ENCODE results near the gene PARP16.
A peak's percentile ranks its signal among the peaks of the same experiment; 100 is the strongest.
"Not testable (repeated sequence)": the region's sequence is repeated elsewhere in the genome, so short reads cannot be mapped to it uniquely, and the experiment has no call there.

The PARP16 gene

DNA sequence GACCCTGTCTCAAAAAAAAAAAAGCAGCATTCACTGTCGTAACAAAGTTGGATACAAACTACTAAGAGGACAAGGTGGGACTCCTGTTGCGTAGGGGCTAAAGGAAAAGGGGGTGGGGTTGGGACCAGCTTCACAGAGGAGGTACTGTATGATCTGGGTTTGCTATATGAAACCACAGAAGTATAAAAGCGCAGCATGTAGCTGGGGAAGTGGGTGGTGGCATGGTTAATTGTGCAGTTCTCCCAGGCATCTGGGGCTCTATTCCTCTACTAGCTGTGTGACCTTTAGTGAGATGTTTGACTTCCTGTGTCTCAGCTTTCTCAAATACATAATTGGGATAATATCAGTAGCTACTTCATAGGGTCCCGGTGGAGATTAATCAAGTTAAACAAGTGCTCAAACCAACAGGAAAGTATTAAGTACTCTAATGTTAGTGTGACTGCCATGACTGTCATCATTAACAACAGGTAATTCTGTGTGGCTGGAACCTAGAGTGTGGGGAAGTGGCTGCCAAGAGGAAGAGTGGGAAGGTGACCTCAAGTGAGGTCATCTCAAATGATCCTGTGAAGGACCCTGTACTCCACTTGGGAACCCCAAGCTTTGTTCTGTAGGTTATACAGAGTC is 11.5 kb downstream of the PARP16 start:
- no peak for DNase-seq

DNA sequence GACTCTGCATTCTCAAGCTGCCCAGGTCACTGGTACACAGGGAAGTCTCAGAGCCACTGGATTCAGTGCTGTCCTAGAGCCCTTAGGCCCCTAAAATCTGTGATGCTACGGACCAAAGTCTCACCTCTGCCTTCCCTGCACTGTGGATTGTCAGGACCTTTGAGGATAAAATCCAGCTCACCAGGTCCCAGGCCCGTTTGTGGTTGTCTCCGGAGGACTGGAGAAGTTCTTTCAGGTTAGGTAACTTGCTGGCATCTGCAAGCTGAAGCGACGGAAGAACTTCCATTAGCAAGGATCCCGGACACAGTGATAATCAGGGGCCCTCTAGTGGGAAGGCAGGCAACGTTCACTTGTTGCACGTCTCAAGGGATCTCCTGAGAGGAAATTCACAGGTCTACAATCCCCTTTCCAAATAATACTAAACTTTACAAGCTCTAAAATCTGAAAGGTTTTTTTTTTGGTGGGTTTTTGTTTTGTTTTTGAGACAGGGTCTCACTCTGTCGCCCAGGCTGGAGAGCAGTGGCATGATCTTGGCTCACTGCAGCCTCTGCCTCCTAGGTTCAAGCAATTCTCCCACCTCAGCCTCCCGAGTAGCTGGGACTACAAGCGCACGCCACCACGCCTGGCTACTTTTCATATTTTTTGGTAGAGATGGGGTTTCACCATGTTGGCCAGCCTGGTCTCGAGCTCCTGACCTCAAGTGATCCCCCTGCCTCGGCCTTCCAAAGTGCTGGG is 15.7 kb downstream of the PARP16 start:
- peak; percentile 22 for DNase-seq

DNA sequence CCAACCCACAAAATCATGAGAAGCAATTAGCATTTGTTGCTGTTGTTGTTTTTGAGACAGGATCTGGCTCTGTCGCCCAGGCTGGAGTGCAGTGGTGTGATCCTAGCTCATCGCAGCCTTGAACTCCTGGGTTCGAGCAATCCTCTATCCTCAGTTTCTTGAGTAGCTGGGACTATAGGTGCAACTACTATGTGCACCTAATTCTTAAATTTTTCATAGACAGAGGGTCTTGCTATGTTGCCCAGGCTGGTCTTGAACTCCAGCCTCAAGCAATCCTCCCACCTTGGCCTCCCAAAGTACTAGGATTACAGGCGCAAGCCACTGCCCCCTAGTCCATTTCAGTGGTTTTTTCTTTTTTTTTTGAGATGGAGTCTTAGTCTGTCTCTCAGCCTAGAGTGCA is 18.3 kb downstream of the PARP16 start:
- DNase-seq, result no peak

GRCh38 chr15:65266469-65266868 is 20.2 kb downstream of the PARP16 start:
- no peak for DNase-seq

DNA sequence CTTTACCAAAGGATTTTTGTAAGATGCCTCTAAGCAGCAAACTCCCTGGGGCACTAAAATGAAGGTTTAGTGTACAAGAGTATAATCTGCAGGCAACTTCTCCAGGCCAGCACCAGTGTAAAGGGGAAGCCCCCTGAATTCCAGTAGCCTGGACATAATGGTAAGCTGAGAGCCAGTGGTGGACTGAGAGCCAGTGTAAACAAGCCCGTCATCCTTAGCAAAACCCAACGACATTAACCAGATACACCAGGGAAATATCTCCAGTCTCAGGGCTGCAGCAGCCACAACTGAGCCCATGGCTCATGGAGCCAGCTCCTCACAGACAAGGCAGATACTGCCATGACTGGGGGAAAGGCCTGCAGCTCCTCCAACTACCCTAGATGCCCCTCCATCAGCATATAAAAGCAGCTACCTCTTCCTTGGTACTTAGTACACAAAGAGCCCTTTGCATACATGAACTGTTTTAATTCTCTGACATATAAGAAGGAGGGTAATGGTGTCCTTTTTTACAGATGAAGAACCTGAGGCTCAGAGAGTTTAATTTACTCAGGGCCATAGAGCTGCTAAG is 21.7 kb downstream of the PARP16 start:
- no peak for DNase-seq

DNA sequence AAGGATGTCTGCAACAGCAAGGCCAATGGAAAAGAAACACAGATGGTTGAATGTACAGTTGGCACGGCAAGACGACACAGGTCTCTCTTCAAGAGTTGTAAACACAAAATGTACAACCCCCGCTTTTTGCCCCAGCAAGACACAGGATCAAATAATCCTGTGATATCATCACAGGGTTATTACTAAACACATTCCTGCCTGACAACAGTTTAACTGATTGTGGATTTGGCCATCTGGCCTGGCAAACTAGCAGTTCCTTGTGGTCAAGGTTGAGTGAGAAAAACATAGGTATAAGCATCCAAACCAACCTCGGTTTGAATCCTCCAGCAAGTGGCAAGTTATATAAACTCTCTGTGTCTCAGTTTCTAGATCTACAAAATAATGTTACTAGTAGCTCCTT is 23.4 kb downstream of the PARP16 start:
- DNase-seq, result no peak

GRCh38 chr15:65260968-65261367 is 25.7 kb downstream of the PARP16 start:
- DNase-seq, result no peak

- no peak for DNase-seq
Measured at GRCh38 chr15:65259367-65259797, 27.3 kb downstream of the PARP16 start.

DNA sequence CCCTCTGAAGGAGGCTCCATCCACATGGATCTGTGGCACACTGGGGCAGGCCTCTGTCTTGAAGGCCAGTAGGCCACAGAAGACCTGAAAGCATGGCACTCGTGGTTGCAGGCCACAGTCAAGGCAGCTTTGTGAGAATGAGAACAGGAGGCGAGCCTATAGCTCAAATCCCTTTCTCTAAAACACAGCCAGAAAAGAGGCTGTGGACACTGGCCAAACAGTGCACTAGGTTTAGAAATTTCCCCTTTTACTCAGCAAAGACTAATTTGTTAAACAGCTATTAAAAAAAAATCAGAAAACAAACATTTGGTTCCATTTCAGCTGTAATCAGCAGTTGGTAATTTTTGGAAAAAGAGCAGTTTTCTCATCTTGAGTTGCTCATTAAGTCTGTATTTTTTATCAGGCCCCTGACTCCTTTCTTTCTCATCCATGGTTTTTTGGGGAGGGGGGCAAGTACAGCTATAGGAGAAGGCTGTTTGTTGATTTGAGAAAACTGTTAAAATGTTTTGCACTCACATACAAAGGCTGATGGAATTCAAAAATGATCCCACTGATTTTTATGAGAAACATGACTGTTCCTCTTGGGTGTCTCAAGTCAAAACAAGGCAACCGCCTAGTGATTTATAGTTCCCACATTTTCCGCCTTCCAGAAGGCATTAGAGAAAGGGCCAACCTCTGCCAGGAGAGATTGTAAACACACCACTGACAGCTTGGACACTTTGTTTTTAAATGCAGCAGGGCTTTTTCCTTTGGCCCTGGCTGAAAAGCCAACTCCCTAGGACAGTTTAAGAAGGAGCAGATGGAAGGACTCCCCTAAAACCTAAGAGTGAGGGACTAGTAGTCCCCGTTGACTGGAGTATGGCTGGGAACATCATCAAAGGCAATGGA is 28.1 kb downstream of the PARP16 start:
- DNase-seq, result no peak

GRCh38 chr15:65255486-65256140 is 31.1 kb downstream of the PARP16 start:
- no peak for DNase-seq

DNA sequence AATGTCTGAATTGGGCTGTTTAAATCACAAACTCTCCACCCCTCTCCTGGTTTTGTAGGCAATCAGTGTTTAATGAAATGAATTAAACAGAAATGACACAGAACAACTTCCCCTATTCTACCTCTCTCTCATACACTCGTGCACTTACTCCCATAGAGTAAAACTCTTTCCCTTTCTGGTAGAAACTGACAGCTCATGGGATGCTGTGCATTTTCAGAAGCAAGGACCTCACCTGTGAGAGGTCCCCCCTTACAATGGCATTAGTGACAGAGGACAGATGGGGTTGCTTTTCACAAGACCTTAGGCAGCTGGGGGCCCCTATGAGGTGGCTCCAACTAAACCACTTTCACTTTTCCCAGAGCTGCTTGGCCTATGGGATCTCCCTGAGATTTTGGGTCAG is 31.9 kb downstream of the PARP16 start:
- DNase-seq, result no peak

- no peak for DNase-seq
Measured at GRCh38 chr15:65254356-65254755, 32.3 kb downstream of the PARP16 start.

- DNase-seq, result peak; percentile 67
Measured at GRCh38 chr15:65249641-65250040, 37.0 kb downstream of the PARP16 start.

- no peak for DNase-seq
Measured at GRCh38 chr15:65248511-65249255, 38.0 kb downstream of the PARP16 start.

DNA sequence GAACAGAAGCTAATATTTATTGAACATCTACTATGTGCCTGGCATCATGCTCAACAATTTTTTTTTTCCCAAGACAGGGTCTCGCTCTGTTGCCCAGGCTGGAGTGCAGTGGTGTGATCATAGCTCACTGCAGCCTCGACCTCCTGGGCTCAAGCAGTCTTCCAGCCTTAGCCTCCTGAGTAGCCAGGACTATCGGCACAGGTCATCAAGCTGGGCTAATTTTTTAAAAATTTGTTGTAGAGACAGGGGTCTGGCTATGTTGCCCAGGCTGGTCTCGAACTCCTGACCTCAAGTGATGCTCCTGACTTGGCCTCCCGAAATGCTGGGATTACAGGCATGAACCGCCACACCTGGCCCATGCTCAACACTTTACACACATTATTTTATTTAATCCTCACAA is 39.7 kb downstream of the PARP16 start:
- no peak for DNase-seq

- DNase-seq, result no peak
Measured at GRCh38 chr15:65246026-65246714, 40.5 kb downstream of the PARP16 start.

DNA sequence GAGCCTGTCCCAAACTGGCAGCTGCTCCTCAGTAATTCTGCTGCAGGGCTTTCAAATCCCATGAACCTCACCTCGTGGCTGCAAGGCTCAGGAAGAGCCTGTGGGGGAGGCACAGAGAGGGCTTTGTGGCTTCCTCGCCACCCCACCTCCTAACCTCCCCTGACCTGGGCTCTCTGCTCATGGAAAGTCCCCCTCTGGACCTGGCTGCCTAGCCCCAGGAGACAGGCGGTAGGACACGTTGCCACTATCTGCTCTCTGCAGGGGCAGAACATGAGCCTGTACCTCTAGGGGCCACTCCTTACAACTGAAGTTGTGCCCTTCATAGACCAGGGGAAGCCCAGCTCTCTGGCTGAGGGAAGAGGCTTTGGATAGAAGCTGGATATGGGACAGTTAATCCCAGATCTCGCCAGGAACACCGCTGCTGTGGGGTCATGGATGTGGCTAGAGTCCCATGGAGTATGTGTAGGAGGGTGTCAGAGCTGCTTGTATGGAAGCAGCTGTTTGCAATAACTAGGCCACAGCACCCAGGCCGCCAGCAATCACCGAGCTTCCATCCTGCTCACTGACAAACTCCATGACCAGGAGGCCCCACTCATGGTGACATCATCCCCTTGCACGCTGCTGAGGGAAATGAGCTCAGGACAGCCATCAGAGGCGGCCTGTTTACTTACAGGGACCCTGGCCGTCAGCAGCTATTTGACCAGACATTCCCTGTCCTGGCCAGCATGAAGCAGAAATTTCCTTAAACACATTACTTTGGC is 41.4 kb downstream of the PARP16 start:
- DNase-seq, result no peak

DNA sequence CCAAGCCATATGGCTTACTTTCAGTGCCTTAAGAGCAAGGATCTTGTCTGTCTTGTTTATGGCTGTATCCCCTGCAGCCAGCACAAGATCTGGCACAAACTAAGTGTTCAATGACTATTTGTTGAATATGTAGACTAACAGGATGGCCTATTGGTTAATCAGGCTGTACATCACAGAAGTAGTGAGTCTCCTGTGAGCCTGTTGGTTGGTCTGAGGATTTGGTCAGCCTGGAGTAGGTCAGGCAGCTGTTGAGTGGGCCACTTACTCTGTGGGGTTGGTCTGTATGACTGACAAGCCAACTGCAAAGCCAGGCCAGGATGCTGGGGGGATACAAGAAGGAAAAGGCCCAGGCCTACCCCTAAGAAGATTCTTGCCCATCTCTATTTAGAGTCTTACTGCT is 42.0 kb downstream of the PARP16 start:
- no peak for DNase-seq

GRCh38 chr15:65236443-65236842 is 50.2 kb downstream of the PARP16 start:
- not testable (repeated sequence) for DNase-seq

- DNase-seq, result no peak
Measured at GRCh38 chr15:65233696-65234095, 53.0 kb downstream of the PARP16 start.

DNA sequence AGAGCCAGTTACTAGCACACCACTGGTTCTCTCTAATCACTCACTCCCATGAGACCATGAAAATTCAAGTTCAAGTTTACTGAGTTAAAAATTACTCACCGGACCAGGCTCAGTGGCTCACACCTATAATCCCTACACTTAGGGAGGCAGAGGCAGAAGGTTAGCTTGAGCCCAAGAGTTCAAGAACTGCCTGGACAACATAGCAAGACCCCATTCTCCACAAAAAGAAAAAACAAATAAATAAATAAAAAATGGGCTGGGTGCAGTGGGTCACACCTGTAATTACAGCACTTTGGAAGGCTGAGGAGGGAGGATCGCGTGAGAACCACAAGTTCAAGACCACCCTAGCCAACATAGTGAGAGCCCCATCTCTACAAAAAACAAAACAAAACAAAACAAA is 54.2 kb downstream of the PARP16 start:
- DNase-seq, result no peak
